Activated CD8-positive, alpha-beta memory T cell treated with anti-CD3 and anti-CD28 coated beads, Interleukin-2, amount 50 U/mL, for 24 hours (primary cell): Measurements from ENCODE around the gene TTC33.
"Not testable (repeated sequence)": the region's sequence is repeated elsewhere in the genome, so short reads cannot be mapped to it uniquely, and the experiment has no call there.

ENCODE experiments used
- DNase-seq: peaks from one replicate; pipeline ENCODE4 v3.0.0-alpha.2; 2020; ENCODE audit errors: extremely low read depth

Gene TTC33

DNA sequence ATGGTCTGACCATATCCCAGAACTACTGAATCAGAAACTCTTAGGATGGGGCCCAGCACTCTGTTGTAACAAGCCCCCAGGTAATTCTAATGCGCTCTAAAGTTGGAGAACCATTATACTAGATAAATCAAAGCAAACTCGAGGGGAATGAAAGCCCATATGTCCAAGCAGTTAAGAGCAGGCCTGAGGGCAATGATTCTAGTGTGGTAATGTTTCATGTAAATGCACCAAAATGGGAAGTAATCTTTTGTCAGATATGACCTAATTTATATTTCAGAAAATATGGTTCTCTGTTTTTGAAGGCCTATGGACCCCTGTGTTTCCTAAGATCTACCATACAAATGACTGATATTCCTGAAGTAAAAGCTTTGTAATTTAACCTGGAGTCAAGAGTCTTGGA lies 184.0 kb downstream of the TTC33 start:
- DNase-seq: no peak

- no peak for DNase-seq
Observed at GRCh38 chr5:40570408-40571129, 185.2 kb downstream of the TTC33 start.

DNA sequence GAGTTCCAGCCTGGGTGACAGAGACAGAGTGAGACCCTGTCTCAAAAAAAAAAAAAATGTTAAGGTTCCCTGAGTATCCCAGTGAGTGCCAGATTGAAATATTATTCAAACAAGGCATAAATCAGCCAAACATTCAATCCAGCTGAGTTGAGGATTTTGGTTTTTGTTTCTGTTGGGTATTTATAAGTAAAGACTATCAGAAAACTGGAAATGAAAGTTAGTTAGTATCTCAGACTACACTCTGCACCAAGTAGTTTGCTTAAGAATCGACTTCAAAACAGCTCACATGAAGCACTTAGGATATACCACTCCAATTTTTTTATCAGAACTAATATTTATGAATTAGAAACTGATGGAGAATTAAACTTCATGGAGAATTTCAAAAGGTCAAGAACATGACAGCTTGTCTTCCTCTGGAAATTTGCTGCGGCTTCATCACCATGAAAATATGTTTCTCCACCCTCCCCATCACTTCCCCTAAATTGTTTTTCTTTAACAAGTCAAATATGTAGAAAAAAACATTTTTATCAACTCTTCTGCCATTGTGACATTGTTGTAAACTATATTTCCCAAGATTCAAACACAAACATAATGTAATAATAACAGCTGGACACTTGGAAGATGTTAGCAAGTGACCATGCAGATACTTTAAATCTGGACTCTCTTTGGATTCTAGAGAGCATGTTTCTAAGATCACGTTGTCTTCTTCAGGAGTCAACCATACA lies 186.1 kb downstream of the TTC33 start:
- no peak for DNase-seq

DNA sequence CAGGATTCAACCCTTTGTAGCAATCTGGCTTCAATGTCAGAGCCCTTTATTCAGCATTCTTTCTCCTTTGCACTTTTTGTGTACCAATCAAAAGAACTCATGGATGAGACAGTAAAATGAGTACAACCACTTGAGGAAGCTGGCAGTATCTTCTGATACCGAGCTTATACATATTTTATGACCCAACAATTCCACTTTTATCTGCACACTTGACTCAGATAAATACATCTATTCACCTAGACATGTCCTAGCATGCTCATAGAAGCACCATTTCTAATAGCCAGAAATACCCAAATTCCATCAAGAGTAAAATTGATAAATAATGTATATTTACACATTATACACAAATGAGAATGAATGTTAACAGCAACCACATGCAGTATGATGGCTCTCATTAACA lies 187.2 kb downstream of the TTC33 start:
- DNase-seq: no peak

DNA sequence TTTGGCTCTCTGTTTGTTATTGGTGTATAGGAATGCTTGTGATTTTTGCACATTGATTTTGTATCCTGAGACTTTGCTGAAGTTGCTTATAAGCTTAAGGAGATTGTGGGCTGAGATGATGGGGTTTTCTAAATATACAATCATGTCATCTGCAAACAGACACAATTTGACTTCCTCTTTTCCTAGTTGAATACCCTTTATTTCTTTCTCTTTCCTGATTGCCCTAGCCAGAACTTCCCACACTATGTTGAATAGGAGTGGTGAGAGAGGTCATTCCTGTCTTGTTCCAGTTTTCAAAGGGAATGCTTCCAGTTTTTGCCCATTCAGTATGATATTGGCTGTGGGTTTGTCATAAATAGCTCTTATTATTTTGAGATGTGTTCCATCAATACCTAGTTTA lies 192.6 kb downstream of the TTC33 start:
- not testable (repeated sequence) for DNase-seq

DNA sequence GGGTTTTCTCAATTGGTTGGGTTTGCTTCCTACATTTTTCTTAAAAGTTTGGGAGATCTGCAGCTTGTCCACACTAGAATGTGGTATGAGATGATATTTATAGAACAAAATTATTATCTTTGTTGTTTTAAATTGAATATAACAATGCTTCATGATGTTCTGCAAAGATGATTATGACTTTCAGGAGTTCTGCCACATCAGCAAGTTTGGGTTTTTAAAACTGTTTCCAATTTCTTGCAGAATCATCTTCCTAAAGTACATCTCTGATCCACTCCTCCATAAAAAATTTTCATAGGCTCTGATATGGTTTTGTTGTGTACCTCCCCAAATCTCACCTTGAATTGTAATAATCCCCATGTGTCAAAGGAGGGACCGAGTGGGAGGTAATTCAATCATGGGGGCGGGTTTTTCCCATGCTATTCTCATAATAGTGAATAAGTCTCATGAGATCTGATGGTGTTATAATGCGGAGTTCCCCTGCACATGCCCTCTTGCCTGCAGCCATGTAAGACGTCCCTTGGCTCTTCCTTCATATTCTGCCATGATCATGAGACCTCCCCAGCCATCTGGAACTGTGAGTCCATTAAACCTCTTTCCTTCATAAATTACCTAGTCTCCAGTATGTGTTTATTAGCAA lies 195.2 kb downstream of the TTC33 start:
- no peak for DNase-seq

DNA sequence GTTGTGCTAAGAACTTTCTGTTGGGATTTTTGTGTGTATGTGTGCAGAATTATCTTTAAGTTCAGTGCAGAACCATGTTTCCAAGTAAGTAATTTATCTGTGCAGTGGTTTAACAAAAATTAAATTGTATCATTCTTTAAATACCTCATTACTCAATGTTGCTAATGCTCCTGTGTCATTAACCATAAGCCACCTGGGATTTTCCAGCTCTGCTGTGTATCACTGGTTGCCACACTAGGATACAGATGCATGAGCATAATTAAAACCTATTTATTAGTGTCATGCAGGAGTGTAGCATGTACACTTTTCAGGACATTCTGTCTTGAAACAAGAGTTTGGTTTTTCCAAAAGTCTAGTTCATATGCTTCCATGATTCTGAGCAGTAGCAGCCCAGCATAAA lies 196.5 kb downstream of the TTC33 start:
- no peak for DNase-seq

DNA sequence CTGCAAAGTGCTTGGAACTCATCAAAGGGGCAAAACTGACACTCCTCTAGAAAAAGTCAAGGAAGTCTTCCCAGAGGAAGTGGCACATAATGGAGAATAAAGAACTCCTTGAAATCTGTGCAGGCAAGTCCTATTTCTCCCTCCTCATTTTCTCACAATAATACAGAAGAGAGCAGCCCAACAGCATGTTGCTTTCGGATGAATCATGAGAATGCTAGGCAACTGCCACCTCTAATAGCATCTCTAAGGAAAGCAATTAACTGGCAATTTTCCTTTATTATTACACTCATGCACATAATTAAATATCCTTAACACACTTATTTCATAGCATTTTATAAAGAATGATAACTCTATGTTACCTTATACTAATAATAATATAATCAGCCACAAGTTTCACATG lies 198.3 kb downstream of the TTC33 start:
- no peak for DNase-seq

DNA sequence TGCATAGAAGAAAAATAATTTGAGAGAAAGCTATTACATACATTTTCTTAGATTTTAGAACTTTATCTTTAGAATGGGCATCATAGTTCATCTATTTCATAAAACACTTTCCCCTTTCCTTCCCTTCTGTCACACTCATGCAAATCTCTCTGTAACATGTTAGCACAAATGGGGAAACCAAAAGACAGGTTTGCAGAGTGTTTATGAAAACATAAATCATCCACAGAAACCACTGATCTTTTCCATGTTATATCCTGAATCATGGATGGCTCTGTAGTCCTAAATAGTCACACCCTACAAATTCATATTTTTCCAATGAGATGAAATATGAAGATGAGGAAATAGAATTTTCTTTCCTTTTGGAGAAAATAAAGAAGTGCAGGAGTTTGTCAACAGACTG lies 198.9 kb downstream of the TTC33 start:
- DNase-seq: no peak

DNA sequence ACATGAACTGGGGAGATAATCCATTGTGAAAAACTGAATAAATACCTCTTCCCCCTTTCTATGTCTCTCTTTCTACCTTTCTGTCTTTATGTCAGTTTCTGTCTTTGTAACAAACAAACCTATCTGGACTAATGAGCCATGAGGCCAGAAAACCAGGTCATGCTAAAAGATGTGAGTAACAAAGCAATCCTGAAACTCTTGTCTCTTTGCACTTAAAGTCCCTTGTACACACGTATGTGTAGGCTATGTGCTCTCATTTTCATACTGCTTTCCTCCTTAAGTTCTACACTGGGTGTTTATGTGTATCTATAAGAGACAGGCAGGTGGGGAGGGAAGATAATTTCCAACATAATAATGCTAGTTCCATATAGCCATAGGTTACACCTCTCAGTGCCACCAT lies 199.9 kb downstream of the TTC33 start:
- no peak for DNase-seq

DNA sequence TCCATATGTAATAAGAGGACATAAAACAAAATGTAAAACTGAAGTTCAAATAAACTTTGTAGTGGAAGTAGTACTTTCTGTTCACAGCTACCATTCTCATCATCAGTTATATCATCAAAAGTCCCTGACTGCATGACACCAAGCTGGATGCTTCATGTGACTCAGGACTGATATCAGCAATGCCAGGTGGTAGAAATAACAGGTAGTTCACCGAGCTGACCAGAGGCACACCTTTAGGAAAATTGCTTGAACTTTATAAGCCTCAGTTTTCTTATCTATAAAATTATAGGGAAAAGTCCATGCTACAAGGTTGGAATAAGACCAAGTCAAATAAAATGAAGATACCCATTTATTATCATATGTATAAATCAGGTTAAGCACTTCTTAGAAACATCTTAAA lies 200.9 kb downstream of the TTC33 start:
- DNase-seq: no peak

DNA sequence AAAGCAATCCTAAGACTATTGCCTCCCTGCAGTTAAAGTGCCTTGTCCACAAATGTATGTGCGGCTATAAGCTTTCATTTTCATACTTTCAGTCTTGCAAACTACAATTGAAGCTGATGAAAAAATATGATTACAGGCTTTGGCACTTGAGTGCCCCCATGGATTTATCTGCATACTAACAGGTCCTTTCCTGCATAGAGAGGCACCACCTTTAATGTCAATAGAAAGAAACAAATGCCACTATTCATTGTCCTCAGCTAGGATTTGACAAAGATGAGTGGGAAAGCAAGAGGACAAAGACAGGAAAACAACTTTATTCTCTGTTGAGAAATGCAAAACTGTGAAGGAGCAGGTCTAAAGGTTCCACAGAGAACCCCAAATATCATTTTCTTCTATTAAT lies 201.7 kb downstream of the TTC33 start:
- no peak for DNase-seq

- no peak for DNase-seq
Observed at GRCh38 chr5:40552981-40553380, 202.8 kb downstream of the TTC33 start.

DNA sequence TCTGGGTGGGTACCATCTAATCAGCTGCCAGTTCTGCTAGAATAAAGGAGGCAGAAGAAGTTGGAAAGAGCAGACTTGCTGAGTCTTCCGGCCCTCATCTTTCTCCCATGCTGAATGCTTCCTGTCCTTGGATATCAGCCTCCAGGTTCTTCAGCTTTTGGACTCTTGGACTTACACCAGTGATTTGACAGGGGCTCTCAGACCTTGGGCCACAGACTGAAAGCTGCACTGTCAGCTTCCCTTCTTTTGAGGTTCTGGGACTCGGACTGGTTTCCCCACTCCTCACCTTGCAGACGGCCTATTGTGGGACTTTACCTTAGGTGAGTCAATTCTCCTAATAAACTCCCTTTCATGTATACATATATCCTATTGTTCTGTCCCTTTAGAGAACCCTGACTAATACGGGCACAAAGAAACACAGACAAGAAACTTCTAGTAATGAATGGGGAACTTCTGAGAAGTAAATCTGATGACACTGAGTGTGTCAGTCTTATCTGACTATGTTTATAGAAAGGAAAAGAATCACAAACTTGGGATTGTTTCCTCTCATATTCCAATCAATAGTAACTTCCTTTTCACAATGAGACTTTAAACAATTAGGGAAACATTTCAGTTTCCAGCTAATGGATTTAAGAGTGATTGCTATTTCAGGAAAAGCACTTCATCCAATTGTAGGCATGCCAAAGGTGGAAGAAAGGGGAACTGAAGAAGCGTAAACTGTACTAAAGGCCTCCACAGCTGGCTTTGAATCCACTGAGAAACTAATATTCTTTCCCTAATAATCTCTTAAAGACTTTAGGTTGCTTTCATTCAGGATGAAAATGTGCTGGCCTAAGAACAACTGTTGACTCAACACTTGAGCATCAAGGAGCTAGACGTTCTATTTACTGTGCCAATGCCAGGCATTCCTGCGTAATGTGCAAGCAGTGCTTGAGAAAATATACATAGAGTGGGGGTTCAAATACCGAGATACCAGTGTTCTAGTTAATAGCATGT lies 204.0 kb downstream of the TTC33 start:
- DNase-seq: no peak

DNA sequence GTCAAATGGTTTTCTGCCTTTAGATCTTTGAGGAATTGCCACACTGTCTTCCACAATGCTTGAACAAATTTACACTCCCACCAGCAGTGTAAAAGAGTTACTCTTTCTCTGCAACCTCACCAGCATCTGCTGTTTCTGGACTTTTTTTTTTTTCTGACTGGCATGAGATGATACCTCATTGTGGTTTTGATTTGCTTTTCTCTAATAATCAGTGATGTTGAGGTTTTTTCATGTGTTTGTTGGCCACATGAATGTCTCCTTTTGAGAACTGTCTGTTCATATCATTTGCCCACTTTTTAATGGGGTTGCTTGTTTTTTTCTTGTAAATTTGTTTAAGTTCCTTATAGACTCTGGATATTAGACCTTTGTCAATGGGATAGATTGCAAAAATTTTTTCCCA lies 205.3 kb downstream of the TTC33 start:
- DNase-seq: no peak

DNA sequence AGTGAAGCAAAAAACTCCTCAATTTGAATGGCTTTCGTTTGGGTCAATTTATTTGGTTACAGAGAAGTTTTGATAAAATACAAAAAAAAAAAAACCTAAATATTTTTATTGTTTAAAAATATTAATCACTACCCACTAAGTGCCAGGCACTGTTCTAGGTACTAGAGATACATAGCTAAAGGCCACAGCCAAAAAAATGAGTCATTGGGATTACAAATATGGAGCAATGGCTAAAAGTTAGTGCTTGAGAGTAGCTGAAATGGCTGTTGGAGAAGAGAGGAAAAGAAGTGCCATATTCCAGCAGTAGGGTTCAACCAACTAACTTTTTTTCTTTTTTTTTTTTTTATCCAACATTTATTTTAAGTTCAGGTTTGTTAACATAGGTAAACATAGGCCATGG lies 206.1 kb downstream of the TTC33 start:
- DNase-seq: no peak

DNA sequence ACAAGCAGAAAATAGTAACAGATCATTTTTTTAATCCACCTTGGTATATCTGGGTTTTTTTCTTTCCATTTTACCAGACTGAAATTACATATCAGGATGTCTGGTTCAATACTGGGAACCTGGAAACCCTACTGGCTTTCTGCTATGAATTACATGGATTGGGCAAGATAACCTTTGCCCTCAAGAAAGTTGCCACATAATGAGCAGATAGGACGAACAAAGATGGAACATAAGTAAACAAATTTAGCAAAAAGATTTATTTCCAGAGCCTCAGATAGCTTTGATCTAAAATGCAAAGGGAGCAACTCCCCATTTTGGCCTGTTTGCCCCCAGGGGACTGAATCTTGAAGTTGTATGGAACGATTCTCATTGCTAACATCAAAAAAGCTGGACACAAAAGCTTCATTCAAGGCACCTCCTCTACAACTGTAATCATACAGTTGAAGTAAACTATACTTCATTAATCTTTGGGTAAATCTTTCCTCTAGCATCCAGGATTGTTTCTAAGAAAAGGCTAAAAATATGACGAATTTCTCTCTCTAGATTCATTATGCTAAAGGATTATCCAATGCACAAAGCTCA lies 207.7 kb downstream of the TTC33 start:
- no peak for DNase-seq

GRCh38 chr5:40547557-40547956 lies 208.2 kb downstream of the TTC33 start:
- DNase-seq: no peak

DNA sequence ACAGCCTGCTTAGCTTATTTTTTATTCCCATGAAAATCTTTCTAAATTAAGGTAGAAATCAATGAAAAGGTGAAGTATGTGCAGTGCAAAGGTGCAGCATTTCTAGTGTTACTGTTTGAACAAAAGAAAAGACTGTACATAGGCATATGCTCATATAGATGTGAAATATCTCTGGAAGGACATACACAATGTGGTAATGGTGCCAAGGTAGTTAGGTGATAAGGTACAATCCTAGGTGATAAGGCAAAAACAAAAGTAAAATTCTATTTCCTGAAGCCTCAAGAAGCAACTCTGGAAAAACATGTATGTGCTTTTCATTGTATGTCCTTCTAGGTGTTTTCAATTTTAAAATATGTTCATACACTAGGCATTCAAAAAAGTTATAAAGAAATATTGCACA lies 215.5 kb downstream of the TTC33 start:
- no peak for DNase-seq

GRCh38 chr5:40524677-40525076 lies 231.1 kb downstream of the TTC33 start:
- DNase-seq: no peak

- no peak for DNase-seq
Observed at GRCh38 chr5:40521925-40522324, 233.8 kb downstream of the TTC33 start.
